ENCODE results near the gene TBCA.

- no peak for TF ChIP-seq ZNF274 (IDR thresholded peaks at IDR 0.05; ENCODE audit: low read depth, low read length)
- TF ChIP-seq POLR2AphosphoS5 (IDR thresholded peaks at IDR 0.05; ENCODE audit: low read depth, low read length) = no peak
- TF ChIP-seq, protein P1, sequence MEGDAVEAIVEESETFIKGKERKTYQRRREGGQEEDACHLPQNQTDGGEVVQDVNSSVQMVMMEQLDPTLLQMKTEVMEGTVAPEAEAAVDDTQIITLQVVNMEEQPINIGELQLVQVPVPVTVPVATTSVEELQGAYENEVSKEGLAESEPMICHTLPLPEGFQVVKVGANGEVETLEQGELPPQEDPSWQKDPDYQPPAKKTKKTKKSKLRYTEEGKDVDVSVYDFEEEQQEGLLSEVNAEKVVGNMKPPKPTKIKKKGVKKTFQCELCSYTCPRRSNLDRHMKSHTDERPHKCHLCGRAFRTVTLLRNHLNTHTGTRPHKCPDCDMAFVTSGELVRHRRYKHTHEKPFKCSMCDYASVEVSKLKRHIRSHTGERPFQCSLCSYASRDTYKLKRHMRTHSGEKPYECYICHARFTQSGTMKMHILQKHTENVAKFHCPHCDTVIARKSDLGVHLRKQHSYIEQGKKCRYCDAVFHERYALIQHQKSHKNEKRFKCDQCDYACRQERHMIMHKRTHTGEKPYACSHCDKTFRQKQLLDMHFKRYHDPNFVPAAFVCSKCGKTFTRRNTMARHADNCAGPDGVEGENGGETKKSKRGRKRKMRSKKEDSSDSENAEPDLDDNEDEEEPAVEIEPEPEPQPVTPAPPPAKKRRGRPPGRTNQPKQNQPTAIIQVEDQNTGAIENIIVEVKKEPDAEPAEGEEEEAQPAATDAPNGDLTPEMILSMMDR (IDR thresholded peaks at IDR 0.05 in 2 of 3, conservative IDR thresholded peaks at IDR 0.05 in 1 of 3; ENCODE audit: borderline replicate concordance in 1 of 3, insufficient read depth in 1 of 3, low read depth in 2 of 3, low read length in 2 of 3) = no peak
- no peak for TF ChIP-seq EZH2 (IDR thresholded peaks at IDR 0.05)
- no peak for TF ChIP-seq POLR2A (IDR thresholded peaks at IDR 0.05; ENCODE audit: borderline replicate concordance, extremely low read depth, insufficient read depth, insufficient read length)
- TF ChIP-seq EZH2phosphoT487 (IDR thresholded peaks at IDR 0.05; ENCODE audit: borderline replicate concordance) = no peak
- TF ChIP-seq, protein P2, sequence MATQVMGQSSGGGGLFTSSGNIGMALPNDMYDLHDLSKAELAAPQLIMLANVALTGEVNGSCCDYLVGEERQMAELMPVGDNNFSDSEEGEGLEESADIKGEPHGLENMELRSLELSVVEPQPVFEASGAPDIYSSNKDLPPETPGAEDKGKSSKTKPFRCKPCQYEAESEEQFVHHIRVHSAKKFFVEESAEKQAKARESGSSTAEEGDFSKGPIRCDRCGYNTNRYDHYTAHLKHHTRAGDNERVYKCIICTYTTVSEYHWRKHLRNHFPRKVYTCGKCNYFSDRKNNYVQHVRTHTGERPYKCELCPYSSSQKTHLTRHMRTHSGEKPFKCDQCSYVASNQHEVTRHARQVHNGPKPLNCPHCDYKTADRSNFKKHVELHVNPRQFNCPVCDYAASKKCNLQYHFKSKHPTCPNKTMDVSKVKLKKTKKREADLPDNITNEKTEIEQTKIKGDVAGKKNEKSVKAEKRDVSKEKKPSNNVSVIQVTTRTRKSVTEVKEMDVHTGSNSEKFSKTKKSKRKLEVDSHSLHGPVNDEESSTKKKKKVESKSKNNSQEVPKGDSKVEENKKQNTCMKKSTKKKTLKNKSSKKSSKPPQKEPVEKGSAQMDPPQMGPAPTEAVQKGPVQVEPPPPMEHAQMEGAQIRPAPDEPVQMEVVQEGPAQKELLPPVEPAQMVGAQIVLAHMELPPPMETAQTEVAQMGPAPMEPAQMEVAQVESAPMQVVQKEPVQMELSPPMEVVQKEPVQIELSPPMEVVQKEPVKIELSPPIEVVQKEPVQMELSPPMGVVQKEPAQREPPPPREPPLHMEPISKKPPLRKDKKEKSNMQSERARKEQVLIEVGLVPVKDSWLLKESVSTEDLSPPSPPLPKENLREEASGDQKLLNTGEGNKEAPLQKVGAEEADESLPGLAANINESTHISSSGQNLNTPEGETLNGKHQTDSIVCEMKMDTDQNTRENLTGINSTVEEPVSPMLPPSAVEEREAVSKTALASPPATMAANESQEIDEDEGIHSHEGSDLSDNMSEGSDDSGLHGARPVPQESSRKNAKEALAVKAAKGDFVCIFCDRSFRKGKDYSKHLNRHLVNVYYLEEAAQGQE (IDR thresholded peaks at IDR 0.05; ENCODE audit: low read depth) = no peak
- no peak for TF ChIP-seq MAX (IDR thresholded peaks at IDR 0.05)
- TF ChIP-seq JUND (IDR thresholded peaks at IDR 0.05) = peak; percentile 48
- TF ChIP-seq ATF3 (IDR thresholded peaks at IDR 0.05) = no peak
- TF ChIP-seq FOSL1 (IDR thresholded peaks at IDR 0.05; ENCODE audit: low read depth) = peak; percentile 76; the same call in 1 of the 2 replicates
- TF ChIP-seq RAD21 (IDR thresholded peaks at IDR 0.05; ENCODE audit: low read depth) = no peak
- TF ChIP-seq EGR1 (IDR thresholded peaks at IDR 0.05; ENCODE audit: low read depth) = no peak
- no peak for TF ChIP-seq SP1 (IDR thresholded peaks at IDR 0.05; ENCODE audit: low read depth)
Measured at GRCh38 chr5:77777281-77777892, 1.2 kb upstream of the TBCA start.

Measured in HCT116 (cell line).